ENCODE results near the gene LEO1. TPM values are rescaled to one million over a fixed set of nuclear protein-coding genes. Genes with fewer than 3 reads are reported as not detected.

LEO1 gene
- polyA plus RNA-seq, 1 donor, result 18.7 TPM

DNA sequence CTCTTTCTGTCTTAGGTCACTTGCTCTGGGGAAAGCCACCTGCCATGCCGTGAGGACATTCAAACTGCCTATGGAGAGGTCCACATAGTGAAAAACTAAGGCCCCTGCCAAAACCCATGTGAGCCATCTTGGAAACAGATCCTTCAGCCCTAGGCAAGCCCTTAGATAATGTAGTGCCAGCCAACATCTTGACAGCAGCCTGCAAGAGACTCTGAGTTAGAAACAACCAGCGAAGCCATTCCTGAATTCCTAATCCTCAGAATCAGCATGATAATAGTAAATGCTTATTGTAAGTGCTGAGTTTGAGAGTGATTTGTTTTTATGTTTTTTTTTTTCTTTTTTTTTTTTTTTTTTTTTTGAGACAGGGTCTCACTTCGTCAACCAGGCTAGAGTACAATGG, 40.6 kb downstream of the LEO1 start:
- DNase-seq, result no peak

DNA sequence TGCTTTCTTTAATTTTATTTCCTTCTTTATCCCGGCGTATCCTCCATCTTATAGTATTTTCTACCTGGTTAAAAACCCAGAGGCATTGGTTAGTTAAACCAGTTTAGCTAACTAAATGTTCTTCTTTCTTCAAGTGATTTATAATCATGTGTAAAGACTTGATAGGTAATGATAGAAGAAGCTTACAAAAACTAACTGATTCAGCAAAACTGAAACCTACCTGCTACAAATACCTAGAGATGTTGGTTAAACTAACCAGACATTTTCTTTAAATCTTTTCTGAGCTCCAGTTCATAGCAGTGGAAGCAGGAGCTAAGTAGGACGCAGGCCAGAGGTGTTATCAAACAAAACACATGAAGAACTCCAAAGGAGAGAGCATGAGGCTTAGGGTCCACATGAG, 44.8 kb downstream of the LEO1 start:
- DNase-seq, result no peak

DNA sequence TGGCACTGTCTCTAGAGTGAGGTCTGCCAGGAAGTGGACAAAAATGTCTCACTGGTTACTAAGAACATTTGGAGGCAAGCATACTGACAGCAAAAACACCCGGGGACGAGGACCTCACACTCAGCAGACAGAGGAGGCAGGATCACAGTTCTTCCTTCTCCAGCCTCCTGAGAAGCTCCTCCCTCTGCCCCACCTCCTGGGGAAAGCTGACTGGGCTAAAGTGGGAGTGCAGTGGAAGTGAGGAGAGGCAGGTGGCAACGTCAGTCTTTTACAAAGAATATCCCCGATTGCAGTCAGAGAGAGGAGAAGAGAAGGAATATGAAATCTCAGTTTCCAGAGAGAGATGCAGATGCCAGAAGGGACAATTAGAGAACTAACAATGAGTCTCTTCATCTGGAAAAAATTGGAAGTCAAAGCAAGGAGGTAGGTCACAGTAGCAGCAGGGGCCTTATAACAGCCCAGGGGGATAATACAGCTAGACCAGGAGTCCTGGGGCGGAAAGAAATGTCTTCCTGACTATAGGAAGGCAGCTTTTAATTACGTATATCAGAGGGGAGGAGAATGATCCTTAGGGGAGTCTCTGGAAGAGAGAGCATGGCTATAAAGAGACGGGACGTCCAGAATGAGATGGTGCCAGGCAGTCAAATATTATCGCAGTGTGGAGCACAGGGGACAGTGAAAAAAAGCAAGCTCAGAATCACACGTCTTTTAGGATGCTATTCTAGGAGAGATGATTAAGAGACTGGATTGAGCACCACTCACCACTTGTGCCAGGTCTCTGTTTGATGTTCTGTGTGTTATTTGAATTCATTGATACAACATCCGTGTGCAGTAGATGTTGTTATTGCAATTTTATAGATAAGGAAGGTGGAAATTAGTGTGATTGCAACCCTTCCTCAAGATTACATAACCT, 47.2 kb downstream of the LEO1 start:
- DNase-seq, result no peak

DNA sequence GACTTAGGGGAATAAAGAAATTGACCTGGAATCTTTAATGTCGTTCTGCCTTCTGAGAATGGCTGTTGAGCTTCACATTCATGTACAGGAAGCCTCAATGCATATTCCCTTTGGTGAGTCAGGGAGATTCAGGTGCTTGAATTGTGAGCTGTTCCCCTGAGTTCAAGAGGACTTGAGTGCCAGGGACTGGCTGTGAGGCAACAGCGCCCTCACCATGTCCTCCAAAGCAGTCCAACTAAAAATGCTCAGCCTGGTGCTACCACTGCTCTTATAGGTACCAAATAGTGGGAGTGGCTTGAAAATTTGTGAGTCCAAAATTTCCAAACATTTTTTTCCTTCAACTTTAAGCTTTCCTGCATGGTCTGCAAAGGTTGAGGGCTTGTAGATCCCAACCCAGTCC, 54.1 kb downstream of the LEO1 start:
- DNase-seq, result no peak

DNA sequence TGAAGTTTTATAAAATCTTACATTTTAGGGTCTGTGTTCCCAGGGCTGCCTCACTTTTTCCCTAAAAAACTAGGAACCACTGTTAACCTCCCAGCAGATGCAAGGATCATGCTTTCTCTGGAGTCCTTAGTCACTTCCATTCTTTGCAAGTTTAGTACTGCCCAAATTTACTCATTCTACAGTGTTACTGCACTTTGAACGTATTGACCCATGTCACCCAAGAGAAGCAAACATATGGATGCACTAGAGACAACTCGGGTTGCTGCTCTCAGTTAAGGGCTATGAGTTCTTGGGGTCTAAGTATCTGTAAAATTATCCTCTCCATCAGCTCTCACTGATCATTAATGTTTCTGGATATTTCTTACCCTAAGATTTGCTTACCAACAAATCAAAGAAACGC, 59.0 kb downstream of the LEO1 start:
- DNase-seq, result no peak

DNA sequence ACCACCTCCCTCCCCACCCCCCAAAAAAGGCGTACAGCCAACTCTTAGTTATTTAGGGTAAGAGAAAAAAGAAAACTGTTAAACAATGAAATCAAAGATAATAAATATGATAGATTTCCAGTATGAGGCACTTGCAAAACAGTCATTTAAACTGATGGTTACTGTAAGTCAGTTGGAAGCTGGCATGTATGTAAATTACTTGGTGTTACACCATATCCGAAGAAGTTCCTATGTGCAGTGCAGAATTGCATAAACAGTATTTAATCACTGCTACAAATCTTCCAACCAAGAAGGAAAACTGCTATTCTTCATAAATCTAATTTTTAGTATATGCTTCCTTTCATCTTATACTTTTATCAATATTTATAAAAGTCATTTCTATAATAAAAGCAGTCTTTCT, 62.0 kb downstream of the LEO1 start:
- DNase-seq, result no peak

DNA sequence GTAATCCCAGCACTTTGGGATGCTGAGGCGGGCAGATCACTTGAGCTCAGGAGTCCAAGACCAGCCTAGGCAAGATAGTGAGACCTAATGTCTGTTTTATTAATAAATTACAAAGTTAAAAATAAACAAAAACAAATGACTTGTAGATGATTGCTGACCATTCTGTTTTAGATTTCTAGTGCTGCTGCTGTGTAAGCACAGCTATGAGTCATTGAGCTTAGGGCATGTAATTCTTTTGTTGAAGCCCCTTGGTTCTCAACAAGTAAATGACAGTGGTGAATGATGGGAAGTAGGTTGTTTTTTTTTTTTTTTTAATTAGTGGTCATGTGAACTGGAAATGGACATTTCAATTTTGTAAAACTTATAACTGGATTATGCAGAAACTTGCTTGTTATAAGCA, 63.3 kb downstream of the LEO1 start:
- DNase-seq, result no peak

DNA sequence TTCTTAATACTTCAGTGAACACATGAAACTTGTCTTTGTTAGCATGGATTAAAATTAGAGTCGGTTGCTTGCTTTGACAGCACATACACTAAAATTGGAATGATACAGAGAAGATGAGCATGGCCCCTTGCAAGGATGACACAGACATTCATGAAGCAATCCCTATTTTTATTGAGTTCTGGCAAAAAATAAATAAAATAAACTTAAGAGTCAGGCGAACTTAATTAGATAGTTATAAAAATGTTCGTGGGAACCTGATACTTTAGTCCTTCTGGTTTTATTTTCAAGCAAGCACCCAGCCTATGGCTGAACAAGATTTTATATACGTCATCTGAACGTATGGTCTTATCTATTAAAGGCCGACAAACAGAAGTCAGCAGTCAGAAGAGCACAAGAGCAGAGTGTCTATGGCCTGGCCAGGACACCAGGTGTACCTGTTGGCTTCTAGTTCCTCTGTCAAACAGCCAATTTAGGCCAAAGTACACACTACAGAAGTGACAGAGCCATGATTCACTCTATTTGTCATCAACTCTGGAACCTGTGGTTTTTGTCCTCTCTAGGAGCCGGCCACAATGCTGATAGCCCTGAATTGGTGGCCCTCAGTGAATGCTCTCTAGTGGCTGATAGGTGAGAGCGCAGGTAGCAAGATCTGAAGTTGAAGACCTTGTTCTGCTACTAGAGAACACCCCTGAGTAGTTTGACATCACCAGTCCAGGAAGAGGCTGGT, 64.3 kb downstream of the LEO1 start:
- DNase-seq, result no peak

DNA sequence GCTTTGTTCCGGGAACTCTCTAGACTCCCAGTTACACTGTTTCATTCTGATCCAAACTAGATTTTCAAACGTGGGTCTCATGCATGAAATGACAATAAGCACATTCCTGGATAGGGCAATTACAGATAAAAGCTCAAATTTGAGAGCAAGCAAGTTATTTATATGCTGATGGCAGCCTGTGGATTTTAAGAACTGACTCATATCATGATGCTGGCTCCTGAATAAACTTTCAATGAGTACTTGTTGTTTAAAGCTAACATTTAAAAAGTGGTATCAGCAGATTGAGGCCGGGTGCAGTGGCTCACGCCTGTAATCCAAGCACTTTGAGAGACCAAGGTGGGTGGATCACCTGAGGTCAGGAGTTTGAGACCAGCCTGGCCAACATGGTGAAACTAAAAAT, 66.6 kb downstream of the LEO1 start:
- DNase-seq, result no peak

DNA sequence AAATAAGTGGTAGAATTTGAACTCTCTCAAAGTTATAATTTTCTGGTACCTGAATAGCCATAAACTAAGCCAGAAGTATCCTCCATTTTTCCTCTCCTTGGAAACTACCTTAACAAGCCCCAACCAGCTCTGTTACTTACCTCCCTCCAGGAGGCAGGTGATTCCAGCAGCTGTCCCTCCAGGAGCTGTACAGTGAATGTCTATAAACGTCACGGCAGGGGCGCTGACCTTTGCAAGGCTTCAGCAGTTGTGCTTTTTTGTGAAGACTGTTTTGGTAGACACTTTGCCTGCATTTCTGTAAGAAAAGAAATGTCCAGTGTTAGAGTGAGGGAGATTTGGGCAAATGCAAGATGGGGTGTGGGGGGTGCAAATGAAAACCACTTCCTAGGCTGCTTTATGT, 67.2 kb downstream of the LEO1 start:
- DNase-seq, result no peak

DNA sequence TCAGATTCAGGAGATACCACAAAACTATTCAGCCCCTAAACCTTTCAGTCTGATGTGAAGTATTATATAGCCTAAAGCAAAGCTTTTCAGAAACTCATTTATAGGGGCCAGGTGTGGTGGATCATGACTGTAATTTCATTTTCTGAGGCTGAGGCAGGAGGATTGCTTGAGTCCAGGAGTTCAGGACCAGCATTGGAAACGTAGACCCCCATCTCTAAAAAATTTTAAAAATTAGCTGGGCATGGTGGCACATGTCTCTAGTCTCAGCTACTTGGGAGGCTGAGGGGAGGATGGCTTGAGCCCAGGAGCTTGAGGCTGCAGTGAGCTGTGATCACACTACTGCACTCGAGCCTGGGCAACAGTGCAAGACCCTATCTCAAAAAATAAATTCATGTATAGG, 82.1 kb downstream of the LEO1 start:
- DNase-seq, result no peak

DNA sequence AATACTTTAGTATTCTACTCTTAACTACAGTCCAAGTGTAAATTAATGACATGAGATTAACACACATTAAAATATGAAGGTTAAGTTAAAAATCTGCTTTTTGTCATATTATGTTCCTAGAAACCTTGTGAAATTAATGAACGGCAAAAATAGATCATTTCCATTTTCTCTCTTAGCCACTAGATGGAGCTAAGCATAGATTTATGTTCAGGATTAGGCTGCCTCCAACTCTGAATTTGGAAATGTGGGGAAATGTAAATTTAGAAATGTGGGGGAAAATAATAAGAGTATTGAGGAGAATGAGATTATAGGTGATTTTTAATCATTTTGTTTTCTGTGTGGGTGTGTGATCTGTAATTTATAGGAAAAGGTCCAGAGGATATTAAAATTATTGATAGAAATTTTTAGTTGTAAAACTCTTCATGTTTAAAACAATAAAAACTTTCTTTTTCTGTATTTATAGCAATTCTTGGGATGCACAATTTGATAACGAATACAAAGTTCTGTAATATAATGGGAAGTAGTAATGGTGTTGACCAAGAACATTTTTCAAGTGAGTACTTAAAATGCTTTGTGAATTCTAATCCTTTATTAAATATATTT, 82.9 kb downstream of the LEO1 start:
- DNase-seq, result no peak

Other genes with a start within 250 kb of the LEO1 start
- gene LYSMD2, start 234.1 kb downstream of the LEO1 start, polyA plus RNA-seq (ENCODE audit: insufficient read length), result 7.4 TPM
- gene TMOD2, start 220.2 kb downstream of the LEO1 start, polyA plus RNA-seq (ENCODE audit: insufficient read length), result 6.6 TPM
- 15.6 TPM for gene TMOD3, start 142.1 kb downstream of the LEO1 start, polyA plus RNA-seq (ENCODE audit: insufficient read length)
- gene MAPK6, start 47.4 kb upstream of the LEO1 start, polyA plus RNA-seq (ENCODE audit: insufficient read length), result 24.0 TPM
- gene BCL2L10, start 141.0 kb upstream of the LEO1 start, polyA plus RNA-seq (ENCODE audit: insufficient read length), result 0.31 TPM
- 8.0 TPM for gene GNB5, start 219.6 kb upstream of the LEO1 start, polyA plus RNA-seq (ENCODE audit: insufficient read length)

Data from hindlimb muscle (tissue), 1 donor.